ENCODE measurements around the gene ASCC1.
A peak's percentile ranks its signal among the peaks of the same experiment; 100 is the strongest.
"Not testable (repeated sequence)": the region's sequence is repeated elsewhere in the genome, so short reads cannot be mapped to it uniquely, and the experiment has no call there.

Gene ASCC1

DNA sequence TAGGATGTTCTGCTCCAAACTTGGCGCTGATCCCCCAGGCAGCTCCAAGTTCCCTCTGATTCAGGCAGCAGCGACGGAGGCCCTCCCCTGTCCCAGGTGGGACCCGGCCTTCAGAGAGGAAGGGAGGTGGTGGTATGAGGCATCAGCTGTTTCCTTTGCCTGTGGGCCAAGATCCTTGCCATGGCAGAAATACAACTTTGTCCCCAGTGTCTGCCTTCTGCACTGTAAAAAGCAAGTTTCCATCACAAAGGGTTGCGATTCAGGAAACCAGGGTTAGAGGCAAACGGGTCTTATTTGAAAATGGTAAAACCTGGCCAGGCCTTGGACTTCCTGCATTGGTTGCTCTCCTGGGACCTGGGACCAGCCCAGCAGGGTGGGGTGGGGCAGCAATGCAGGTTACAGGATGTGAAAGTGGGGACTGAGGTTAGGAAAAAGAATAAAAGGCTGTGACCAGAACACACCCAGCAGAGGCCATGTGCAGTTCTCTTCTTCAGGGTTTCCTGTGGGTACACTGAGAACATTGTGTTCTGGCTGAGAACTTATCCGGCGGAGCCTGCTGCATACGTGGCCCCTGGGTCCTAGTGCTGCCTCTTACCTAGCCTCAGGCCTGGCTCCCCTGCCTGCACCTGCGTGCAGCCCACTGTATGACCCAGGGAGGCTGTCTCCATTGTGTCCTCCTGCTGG is 32.5 kb upstream of the ASCC1 start:
- DNase-seq, result peak; percentile 75

DNA sequence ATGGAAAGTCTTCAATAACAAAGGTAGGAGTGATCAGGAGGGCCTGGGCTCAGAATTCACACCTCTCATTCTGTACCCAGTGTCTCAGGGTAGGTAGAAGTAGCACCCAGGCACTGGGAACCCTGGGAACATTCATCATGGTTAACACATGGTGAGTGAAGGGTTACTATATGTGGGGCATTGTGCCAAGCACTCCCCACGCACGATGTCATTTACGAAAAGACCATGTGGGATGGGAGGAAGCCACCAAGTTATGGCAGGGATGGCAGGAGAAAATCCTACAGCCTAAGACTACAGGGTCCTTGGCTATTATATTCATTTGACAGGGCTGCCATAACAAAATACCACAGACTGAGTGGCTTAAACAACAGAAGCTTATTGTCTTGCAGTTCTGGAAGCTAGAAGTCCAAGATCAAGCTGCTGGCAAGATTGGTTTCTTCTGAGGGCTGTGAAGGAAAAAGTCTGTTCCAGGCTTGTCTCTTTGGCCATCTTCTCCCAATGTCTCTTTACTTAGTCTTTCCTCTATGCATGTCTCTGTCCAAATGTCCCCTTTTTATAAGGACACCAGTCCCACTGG is 30.0 kb upstream of the ASCC1 start:
- no peak for DNase-seq

DNA sequence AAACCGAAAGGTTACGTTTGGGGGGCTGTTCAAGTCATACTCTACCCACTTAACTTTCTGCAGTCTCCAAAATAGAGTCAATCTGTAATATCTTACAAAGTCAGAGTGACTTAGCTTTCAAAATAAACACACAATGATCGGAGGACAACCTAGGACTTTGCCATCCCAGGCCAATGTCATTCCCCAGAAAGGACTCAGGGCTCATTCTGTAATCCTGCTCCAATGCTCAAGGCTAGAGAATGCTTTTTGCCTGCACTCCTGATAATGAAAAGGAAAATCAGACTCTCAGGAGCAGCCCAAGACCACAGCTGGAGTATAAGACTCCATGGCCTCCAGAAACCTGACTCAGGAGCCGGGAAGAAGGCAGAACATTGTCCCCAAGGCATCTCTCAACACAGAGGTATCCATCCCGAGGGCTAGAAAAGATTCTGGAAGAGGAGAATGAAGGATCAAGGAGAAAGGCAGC is 28.5 kb upstream of the ASCC1 start:
- no peak for DNase-seq

DNA sequence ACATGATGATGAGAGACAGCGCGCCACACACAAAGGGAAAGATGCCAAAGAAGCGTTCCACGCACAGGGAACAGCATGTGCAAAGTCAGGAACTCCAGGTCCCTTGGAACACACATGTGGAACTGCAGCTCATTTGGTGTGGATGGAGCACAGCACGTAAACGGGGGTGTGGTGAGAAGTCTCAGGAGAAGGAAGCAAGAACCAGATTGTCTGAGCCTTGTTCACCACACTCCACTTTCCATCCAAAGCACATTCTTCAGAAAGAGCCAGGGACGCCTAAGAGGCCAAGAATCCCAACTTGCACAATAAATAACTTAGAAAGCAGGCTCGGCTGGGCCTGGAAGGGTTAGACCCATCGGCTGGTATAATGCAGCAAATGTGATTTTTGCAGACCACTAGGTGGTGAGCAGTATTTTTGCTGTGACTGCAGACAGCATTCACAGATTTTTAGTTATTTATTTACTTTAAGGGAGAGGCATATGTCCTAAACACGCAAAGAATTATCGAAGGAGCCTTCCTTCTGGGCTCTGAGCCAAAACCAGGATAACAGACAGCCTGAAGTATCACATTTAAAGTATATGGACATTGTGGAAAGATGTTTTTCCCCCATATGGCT is 27.9 kb upstream of the ASCC1 start:
- no peak for DNase-seq

DNA sequence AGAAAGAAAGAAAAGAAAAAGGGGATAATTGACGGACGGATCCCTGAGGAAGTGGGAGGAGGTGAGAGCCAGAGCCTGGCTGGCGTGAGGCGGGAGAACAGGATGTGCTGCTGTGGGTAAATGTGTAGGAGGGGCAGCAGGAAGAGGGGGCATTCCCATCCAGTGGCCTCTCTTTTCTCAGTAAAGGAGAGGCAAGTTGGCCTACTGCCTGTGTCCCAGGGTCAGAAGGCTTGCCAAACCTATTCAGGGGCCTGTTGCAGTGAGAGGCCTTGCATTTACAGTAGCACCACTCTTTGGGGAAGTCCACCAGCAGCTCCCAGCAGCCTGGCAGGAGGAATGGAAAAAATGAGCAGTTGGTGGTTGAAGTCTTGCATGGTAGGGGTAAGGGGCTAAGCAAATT is 26.6 kb upstream of the ASCC1 start:
- no peak for DNase-seq

DNA sequence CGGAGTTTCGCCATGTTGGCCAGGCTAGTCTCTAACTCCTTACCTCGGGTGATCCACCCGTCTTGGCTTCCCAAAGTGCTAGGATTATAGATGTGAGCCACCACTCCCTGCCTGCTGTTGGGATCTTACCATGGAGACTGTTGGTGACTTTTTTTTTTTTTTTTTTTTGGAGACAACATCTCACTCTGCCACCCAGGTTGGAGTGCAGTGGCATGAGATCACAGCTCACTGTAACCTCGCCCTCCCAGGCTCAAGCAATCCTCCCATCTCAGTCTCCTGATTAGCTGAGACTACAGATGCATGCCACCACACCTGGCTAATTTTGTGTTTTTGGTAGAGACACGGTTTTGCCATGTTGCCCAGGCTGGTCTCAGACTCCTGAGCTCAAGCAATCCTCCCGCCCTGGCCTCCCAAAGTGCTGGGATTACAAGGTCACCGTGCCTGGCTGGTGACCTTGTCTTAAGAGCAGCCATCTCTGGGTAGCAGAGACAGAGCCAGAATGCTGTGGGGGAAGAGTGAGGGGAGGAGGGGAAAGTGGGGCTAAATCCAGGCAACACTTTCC is 25.7 kb upstream of the ASCC1 start:
- DNase-seq, result no peak

DNA sequence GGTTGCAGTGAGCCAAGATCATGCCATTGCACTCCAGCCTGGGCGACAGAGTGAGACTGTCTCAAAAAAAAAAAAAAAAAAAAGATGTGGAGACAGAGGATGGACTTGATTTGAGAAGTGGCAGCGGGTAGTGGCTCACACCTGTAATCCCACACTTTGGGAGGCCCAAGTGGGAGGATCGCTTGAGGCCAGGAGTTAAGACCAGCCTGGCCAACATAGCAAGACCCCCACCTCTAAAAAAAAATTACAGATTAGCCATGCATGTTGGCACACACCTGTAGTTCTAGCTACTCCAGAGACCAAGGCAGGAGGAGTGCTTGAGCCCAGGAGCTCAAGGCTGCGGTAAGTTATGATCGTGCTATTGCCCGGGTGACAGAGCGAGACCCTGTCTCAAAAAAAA is 24.3 kb upstream of the ASCC1 start:
- DNase-seq, result no peak

DNA sequence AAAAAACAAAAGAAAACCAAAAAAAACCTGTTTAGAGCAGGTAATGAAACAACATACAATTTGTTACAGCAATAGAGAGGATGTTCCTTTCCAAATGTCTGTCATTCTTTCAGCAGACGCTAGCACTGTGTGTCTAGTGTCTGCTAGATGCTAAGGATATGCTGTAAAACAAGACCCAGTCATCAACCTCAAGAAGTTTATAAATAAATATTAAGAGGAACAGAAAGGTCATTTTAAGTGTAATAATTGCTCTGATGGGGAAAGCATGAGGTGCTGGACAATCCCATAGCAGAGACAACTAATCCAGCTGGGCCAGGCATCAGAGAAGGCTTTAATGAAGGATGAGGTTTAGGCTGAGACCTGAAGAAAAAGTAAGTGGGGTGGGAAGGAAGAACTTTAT is 23.3 kb upstream of the ASCC1 start:
- DNase-seq, result no peak

DNA sequence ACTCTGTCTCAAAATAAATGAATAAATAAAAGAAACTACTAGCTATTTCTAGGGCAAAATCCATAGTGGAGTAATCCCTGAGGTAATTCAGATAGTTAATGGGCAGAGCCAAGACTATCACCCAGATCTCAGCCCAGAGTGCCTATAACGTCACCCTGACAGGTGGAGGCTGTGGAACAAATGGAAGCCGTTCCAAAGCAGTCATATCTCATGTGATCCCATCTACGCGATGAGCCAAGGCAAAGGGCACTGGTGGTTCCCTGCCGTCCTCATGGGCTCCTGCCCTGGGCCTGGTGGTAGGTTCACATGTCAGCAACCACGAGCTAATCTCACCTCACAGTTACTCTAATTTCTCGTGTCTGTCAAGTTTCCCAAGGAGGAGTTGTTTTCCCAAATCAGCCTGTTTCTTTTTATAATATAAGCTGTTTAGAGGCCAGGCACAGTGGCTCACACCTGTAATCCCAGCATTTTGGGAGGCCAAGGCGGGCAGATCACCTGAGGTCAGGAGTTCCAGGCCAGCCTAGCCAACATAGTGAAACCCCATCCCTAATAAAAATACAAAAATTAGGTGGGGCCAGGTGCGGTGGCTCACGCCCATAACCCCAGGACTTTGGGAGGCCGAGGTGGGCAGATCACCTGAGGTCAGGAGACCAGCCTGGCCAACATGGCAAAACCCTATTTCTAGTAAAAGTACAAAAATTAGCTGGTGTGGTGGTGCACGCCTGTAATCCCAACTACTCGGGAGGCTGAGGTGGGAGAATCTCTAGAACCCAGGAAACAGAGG is 22.5 kb upstream of the ASCC1 start:
- no peak for DNase-seq

DNA sequence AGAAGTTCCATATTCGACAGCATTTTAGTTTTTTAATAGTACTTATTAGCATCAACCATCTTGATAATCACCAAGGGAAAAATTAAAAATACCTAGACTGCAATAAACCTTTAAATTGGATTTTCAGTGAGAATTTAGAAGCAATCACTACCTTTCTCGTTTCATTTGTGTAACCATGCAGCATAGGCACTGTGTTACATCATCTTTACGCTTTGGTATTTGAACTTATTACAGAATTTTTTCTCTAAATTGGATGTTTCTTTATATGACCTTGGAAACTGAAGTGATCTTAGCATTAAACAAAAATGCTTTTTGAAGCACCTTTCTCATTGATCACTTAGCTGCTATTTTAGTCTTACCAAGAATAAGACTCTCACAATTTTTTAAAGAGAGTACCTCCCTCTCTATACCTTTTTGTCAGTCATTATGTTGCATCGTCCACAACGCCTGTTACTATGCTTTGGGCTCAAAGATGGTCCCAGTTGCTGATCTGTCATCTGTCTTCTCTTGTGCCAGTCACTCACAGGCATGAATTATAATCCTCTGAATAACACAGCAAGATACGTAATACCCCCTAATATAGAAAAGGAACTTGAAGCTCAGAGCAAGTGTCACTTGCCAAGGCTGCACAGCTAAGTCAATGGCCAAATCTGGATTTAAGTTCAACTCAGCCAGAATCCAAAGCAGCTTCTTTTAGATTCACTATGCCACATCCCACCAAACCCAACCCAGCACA is 19.6 kb upstream of the ASCC1 start:
- no peak for DNase-seq

DNA sequence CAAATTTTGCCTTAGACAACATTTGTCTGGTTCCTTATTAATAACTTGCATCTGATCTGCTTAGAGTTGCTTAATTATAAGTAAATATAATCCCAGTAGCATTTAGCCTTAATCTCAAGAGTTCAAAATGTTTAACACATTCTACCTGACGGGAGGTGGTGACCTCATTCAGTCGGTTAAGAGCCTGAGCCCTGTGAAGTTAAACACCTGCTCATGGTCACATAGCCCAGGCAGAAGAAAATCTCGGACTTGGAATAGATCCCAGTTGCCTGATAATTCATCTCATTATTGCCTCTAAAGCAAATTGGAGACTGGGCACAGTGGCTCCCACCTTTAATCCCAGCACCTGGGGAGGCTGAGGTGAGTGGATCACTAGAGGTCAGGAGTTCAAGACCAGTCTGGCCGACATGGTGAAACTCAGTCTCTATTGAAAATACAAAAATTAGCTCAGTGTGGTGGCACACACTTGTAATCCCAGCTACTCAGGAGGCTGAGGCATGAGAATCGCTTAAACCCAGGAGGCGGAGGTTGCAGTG is 18.6 kb upstream of the ASCC1 start:
- DNase-seq, result no peak

DNA sequence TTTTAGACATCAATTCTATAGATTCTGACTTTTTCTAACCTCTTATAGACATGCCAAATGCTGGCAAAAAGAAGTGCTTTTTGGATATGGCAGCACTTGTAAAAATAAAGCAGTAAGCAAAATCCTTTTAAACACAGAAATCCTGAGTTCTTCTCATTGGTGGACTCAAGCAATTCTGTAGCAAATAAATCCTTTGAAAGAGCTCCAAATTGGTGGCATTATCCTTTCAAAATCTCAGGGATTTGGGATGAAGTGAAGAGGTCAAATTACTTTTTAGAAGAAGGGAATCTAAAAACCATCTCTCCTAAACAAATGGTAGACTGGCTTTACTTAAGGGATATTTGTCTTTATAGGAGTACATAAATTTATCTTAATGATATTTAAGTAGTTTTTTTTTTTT is 17.5 kb upstream of the ASCC1 start:
- no peak for DNase-seq

DNA sequence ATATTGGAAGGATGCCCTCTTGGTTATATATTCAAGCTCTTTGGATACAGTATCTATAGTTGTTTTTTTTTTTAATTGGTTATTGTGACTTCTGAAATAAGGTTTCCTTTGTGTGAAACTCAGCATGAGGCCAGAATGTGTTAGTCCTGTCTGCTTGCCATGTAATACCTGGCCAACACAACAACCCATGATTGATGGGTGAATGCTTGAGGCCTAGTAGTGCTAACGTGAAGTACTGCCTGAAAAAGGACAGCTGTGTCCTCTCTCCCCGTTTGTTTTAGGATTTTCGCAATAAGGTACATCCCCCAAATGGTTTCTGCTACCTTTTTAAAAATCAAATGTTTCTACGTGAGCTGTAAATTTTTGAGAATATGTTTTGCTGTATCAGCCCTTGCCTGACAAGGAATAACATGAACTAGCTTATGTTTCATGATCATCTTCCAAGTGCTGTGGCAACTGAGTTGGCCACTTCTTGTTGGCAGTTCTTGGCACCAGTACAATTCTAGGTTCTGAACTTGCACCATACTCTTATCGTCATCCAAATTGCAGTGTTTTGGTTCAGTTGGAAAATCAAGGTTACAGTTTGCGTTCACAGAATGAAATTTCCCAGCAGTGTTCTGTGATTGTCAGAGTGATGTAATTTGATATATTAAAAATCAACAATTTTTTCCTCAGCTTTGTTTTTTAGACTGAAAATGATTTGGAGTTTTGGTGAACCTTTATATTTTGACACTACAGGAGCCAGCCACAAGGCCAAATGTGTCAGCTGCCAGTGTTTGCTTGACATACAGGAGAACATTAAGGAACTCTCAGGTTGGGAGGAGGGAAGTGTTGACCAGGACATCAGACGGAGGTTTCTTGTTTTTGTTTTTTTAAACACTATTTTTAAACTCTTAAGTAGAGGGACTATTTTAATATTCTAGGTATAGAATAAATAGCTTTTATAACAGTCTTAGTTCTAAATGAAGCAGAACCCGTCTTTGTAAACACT is 13.5 kb upstream of the ASCC1 start:
- DNase-seq, result no peak

DNA sequence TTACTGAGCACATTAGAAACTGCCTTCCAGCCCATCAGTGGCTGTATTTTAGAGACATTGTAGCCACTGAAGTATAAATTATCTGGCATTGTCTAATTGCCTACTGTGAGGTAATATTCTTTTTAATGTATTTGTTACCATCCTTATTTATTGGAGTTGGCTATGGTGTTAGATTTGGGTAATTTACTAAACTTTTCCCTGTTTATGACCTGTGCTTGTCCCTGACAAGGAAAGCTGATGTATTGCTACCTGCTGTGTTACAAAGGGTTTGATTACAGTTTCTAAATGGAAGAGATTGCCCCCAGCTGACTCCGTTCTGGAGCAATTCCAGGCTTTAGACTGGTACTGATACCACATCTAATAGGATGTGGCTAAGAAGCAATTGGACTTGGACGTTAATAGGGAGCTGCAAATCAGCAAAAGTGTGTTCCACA is 12.3 kb upstream of the ASCC1 start:
- DNase-seq, result no peak

DNA sequence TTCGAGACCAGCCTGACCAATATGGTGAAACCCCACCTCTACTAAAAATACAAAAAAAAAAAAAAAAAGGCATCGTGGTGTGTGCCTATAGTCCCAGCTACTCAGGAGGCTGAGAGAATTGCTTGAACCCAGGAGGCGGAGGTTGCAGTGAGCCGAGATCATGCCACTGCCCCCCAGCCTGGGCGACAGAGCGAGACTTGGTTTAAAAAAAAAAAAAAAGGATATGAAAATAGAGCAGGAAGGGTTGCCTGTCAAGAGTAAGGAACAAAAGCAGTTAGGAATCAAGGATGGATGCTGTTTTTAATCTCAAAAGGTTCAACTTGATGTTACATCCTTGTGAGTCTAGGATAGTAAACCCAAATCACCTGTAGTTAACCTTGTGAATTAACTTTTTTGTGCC is 11.8 kb upstream of the ASCC1 start:
- no peak for DNase-seq

DNA sequence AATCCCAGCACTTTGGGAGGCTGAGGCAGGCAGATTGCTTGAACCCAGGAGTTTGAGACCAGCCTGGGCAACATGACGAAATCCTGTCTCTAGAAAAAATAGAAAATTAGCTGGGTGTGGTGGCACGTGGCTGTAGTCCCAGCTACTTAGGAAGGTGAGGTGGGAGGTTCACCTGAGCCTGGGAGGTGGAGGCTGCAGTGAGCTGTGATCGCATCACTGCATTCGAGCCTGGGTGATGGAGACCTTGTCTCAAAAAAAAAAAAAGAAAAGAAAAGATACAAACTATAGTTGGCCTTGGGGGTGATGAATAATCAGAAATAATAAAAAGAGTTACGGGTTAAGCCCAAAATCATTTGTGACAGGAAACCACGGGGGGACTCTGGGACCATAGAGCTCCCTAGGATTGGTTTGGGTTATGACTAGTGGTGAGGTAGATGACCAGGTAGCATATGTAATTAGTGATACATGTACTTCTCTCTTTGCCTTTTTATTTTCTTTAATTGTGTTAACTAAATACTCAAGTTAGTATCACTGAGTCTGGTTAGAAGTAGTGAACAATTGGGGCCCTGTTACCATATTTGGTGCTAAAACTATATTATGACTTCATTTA is 10.4 kb upstream of the ASCC1 start:
- no peak for DNase-seq

DNA sequence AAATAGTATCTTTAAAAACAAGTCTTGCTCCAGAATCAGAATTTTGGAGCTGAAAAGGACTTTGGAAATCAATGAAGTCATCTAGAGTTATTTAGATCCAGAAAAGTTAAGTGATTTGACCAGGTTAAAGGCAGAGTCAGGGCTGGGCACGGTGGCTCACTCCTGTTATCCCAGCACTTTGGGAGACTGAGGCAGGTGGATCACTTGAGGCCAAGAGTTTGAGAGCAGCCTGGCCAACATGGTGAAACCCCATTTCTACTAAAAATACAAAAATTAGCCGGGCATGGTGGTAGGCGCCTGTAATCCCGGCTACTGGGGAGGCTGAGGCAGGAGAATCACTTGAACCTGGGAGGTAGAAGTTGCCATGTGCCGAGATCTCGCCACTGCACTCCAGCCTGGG is 8.1 kb upstream of the ASCC1 start:
- not testable (repeated sequence) for DNase-seq

DNA sequence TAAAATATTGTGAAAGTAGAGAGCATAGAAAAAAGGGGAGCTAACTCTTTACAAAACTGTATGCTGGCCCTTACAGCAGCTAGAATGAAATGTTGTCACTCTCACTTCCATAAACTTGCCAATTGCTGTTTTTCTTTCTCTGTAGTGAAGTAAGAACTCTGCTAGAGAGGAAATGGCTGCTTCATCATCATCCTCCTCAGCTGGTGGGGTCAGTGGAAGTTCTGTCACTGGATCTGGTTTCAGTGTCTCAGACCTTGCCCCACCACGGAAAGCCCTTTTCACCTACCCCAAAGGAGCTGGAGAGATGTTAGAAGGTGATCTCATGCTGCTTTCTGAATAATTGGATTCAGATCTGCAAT is 7.6 kb upstream of the ASCC1 start:
- DNase-seq, result no peak

DNA sequence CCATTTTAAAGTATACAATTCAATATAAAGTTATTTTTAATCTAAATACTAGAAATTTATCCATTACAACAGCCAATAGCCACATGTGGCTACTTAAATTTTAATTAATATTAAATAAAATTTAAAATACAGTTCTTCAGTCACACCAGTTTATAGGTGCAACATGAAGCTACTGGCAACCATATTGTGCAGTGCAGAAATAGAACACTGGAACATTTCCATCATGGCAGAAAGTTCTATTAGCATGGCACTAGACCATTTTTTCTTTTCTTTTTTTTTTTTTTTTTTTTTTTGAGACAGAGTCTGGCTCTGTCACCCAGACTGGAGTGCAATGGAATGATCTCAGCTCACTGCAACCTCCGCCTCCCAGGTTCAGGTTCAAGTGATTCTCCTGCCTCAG is 5.2 kb upstream of the ASCC1 start:
- no peak for DNase-seq

DNA sequence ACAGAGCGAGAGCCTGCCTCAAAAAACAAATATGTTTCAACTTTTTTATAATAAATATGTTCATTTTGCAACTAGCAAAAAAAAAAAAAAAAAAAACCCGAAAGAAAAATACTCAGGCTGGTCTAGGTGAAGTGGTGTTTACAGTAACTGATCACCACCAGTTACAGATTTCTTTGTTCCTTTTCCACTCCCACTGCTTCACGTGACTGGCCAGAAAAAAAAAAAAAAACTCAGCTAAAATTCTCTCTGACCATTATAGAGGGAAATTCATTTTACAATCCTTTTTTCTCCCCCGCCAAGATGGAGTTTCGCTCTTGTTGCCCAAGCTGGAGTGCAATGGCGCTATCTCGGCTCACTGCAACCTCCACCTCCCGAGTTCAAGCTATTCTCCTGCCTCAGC is 4.6 kb upstream of the ASCC1 start:
- DNase-seq, result no peak

All from KG1 (cell line).